LNCaP clone FGC (cell line): ENCODE measurements around the gene SCAND1.
"Not testable (repeated sequence)": the region's sequence is repeated elsewhere in the genome, so short reads cannot be mapped to it uniquely, and the experiment has no call there.

Experiments
- DNase-seq: peaks from one replicate; pipeline ENCODE4 v3.0.0-alpha.2; 2011; ENCODE audit warnings: low read depth
- H3K4me3 ChIP-seq: 2 replicates; pipeline ENCODE4 v1.5.1; 2011; ENCODE audit warnings: mild to moderate bottlenecking, low read depth, low read length, control low read depth
- TF ChIP-seq, protein P1 (sequence below): IDR thresholded peaks from 2 replicates; pipeline ENCODE4 v1.5.1; 2012; ENCODE audit warnings: mild to moderate bottlenecking; ENCODE audit not compliant: control insufficient read depth, insufficient read depth; ENCODE audit errors: extremely low read depth

Gene SCAND1

GRCh38 chr20:35963878-35964277, 9.6 kb upstream of the SCAND1 start:
- no peak for DNase-seq
- TF ChIP-seq, protein P1, sequence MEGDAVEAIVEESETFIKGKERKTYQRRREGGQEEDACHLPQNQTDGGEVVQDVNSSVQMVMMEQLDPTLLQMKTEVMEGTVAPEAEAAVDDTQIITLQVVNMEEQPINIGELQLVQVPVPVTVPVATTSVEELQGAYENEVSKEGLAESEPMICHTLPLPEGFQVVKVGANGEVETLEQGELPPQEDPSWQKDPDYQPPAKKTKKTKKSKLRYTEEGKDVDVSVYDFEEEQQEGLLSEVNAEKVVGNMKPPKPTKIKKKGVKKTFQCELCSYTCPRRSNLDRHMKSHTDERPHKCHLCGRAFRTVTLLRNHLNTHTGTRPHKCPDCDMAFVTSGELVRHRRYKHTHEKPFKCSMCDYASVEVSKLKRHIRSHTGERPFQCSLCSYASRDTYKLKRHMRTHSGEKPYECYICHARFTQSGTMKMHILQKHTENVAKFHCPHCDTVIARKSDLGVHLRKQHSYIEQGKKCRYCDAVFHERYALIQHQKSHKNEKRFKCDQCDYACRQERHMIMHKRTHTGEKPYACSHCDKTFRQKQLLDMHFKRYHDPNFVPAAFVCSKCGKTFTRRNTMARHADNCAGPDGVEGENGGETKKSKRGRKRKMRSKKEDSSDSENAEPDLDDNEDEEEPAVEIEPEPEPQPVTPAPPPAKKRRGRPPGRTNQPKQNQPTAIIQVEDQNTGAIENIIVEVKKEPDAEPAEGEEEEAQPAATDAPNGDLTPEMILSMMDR, result no peak
- H3K4me3 ChIP-seq, result no peak overlapping the region

DNA sequence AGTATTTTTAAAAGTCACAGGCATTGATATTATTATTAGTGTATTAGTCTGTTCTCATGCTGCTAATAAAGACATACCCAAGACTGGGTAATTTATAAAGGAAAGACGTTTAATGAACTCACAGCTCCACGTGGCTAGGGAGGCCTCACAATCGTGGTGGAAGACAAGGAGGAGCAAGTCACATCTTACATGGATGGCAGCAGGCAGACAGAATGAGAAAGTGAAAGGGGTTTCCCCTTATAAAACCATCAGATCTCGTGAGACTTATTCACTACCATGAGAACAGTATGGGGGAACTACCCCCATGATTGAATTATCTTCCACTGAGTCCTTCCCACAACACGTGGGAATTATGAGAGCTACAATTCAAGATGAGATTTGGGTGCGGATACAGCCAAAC, 5.0 kb upstream of the SCAND1 start:
- H3K4me3 ChIP-seq, DNase-seq: not testable (repeated sequence)

DNA sequence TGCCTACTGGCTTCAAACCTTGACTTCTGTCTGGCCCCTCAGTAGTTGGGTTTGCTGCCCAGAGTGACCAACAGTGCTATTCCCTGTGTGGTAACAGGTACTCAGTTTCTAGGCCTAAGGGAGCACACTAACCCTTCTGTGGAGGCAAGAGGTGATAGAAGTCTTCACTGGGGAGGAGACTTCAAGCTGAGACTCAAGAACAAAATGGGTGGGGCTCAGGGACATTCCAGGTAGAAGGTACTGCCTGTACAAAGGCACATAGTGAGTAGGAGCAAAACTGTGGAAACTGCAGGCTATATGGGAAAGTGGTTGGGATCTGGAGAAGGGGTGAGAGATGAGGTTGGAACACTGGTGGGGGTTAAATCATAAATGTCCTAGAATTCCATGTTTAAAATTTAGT, 2.3 kb upstream of the SCAND1 start:
- no peak for DNase-seq
- H3K4me3 ChIP-seq, result no peak overlapping the region
- TF ChIP-seq, protein P1, result no peak

DNA sequence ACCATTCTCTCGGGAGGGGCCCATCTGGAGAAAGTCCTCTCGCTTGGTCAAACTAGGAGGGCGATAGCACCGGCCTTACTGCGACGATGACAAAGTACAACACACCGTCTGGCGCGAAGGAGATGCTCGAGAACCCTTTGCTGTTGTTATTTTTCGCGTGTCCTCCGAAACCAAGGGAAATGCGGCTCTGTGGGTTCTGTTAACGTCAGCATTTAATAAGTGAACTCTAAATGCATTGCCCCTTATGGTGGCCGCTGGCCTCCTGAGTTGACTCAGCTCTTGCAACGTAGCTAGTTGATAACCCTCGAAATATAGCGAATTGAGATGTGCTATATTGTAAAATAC, 577 bp upstream of the SCAND1 start:
- TF ChIP-seq, protein P1, result no peak
- DNase-seq, result no peak
- peak overlapping the region; percentile 95 for H3K4me3 ChIP-seq

DNA sequence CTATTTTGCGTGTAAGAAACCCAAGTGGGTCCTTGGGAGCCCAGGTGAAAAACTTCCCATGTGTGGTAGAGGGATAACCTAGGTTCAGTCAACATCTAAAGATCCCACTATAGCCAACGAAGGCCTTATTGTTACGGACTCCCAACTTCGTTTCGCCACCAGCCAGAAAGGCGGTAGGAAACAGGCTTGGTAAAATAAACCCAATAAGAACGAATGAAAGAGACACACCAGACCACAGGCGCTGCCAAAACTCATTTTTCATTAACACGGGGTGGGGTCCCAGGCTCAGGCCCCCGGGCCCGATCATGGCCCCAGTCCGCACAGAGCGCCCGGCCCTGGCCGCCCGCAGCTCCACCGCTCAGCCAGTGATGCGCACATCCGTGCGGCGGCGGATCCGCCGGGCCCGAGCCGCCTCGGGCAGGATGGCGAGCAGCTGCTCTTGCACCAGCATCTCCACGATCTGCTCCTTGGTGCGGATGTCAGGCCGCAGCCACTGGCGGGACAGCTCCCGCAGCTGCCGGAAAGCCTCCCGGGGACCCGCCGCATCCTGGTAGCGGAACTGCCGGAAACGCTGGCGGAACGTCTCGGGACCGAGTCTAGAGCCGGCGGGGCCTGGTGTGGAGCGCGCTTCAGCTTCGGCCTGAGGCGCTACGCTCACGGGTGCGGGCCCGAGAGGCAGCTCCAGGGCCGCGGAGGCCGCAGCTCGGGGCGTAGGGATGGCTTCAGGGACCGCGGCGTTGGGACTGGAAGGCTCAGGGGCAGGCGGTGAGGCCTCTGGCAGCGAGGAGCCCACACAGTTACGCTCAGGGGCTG, 709 bp downstream of the SCAND1 start:
- no peak for DNase-seq
- TF ChIP-seq, protein P1, result no peak

DNA sequence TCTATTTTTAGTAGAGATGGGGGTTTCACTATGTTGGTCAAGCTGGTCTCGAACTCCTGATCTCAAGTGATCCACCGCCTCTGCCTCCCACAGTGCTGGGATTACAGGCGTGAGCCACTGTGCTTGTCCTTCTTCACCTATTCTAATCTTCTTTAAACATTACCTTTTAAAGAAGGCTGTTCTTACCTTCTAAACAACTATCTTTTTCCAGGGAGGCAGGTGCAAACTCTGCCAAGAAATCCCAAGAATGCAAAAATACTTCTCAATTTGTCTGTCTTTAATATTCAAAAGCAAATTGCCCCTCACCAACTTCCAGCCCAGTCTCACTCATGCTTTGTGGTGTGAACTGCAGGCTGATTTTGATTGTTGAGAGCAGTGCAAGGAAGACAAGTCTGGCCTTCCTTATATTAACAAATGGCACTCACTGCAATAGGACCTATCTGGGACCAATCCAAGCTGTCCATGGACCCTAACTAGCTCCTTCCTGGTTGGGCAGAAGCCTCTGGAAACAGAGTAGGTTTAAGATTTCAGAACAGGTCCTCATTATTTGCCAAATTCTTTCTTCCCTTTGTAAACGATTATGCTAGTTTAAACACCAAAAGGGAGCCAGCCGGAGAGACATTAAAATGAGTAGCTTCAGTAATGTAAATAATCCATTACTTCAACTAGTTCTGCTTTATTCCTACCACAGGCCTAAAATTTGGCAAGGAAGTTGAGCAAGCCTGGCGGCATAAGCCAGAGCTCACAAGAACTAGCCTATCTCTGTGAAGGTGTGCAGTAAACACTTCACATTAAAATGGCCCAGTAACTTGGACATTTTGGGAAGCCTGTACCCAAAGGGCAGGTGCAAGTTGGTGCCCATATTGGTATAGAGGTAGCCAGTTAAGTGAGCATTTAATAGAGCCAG, 1.6 kb downstream of the SCAND1 start:
- TF ChIP-seq, protein P1, result no peak
- peak; percentile 58 for DNase-seq
- H3K4me3 ChIP-seq, result peak overlapping the region; percentile 95

More for the DNA sequence above, 709 bp downstream of the SCAND1 start:
- H3K4me3 ChIP-seq, result peak overlapping the region; percentile 95

DNA sequence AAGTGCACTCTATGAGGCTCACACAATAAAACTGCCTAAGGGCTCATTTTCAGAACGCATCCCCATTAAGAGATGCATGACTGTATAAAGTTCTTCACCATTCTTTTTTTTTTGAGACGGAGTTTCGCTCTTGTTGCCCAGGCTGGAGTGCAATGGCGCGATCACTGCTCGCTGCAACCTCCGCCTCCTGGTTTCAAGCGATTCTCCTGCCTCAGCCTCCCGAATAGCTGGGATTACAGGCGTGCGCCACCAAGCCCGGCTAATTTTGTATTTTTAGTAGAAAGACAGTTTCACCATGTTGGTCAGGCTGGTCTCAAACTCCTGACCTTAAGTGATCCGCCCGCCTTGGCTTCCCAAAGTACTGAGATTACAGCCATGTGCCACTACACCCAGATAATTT, 2.2 kb downstream of the SCAND1 start:
- not testable (repeated sequence) for DNase-seq
- H3K4me3 ChIP-seq, result peak overlapping the region; percentile 95

DNA sequence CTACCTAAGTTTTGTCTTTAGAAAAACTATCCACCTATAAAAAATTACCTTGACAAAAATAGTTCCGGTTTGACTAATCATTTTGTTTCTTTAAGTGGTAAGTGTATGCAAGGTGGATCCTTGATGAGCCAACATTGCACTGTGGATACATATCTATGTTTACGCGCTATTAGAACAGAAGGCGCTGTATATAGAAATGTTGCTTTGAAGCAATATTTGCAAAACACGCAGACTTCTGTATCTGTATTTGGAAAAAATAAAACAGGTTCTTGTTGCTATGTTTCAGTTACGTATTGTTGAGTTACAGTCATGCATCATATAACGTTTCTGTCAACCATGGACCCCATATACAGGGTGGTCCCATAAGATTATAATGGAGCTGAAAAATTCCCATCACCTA, 4.2 kb downstream of the SCAND1 start:
- DNase-seq, result no peak
- H3K4me3 ChIP-seq, result no peak overlapping the region
- TF ChIP-seq, protein P1, result no peak
